ENCODE measurements around the gene TBC1D16. TPM values are rescaled to one million over a fixed set of nuclear protein-coding genes. Genes with fewer than 3 reads are reported as not detected.

TBC1D16 gene
- total RNA-seq, 4 donors from 2014 or later: 6.4 to 20.2 (median 11.5) TPM

GRCh38 chr17:79934653-79934970 lies 101.1 kb downstream of the TBC1D16 start:
- no peak overlapping the region for H3K4me3 ChIP-seq
- DNase-seq: no peak
- H3K4me1 ChIP-seq: peaks cover 19 to 44% (median 26%) of the 10 kb centered on the region in 3 donors
- TF ChIP-seq, protein P1, sequence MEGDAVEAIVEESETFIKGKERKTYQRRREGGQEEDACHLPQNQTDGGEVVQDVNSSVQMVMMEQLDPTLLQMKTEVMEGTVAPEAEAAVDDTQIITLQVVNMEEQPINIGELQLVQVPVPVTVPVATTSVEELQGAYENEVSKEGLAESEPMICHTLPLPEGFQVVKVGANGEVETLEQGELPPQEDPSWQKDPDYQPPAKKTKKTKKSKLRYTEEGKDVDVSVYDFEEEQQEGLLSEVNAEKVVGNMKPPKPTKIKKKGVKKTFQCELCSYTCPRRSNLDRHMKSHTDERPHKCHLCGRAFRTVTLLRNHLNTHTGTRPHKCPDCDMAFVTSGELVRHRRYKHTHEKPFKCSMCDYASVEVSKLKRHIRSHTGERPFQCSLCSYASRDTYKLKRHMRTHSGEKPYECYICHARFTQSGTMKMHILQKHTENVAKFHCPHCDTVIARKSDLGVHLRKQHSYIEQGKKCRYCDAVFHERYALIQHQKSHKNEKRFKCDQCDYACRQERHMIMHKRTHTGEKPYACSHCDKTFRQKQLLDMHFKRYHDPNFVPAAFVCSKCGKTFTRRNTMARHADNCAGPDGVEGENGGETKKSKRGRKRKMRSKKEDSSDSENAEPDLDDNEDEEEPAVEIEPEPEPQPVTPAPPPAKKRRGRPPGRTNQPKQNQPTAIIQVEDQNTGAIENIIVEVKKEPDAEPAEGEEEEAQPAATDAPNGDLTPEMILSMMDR (IDR thresholded peaks at IDR 0.05): no peak
- TF ChIP-seq POLR2A (IDR thresholded peaks at IDR 0.05): no peak
- peaks cover 0 to 10% (median 0%) of the 10 kb centered on the region in 3 donors for H3K36me3 ChIP-seq
- no peaks in the 10 kb centered on the region for H3K9me3 ChIP-seq
- intact Hi-C loops (cut with DNase I): no loop called here
- no peak overlapping the region for H3K27ac ChIP-seq
- 80 to 84% methylated on average over 6 to 7 of the region's 9 CpGs for WGBS, 2 donors
- H3K27me3 ChIP-seq: peaks cover 5 to 43% (median 13%) of the 10 kb centered on the region in 4 donors

DNA sequence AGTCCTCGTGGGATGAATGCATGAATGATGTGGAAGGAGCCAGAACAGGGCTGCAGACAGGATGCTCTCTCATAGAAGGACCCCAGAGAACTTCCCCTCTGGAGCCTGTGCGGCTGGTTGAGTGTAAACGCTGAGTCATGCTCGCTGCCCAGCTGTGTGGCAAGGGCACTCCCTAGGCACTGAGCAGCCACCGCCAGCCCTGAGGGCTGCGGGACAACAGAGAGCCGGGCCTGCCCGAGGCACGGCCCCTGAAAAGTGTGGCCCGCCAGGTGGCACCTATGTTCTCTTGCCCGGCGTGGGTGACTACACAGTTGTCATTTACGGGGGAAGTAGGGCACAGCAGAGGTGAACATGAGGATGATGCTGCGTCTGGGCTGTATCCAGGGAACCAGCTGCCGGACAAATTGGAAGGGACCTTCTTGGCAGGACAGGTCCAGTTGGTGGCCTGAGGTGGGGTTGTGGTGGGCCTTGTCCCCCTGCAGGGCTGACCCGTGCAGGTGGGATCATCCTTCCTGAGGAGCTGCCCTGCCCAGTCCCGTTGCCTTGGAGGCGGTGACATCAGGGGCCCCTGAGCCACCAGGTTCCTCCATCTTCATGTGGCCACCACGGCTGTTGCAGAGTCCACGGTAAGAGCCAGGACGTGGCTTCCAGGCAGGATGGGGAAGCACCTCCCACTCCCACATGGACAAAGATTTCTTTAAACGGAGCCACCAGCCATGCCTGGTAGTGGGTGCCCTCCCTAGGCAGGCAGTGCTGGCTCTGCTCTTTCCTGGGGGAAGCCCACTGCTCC lies 101.6 kb downstream of the TBC1D16 start:
- 30 to 46% methylated on average over 2 to 6 of the region's 22 CpGs for WGBS, 2 donors

DNA sequence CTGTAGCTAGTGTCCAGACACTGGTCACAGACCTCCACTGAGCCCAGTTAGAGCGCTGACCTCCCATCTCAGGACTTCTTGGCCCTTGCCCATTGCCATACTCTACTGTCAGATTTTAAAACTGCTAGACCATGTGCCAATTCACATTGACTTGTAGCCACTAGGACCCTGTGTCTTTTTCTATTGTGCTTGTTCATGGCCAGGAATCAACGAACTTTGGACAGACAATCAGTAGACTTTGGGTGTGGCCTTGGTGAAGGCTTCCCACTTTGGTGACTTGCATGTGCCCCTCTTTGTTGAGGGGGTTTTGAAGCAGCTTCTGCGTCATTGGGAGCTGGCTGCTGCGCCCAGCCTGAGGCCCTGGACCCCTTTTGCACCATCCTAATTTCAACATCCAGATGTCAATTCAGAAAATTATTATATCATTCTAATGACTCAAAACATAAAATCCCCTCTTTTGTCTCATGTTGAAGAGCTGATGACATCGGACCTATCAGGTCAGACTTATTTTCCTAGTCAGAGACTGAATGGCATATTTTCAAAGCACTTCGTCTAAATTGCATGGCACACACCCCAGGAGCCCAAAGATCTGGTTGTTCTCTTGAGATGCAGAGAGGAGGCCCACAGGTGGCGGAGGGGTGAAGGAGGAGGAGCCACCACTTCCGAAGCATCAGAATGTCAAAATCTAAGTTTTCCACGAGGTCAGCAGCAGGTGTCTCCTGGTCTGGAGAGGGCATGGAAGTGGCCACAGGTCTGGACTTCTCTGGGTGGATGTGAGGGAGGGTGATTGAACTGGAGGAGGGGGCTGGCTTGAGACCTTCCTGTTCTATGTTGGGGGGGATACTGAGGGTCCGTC lies 103.0 kb downstream of the TBC1D16 start:
- no peaks in the 10 kb centered on the region for H3K9me3 ChIP-seq
- no peak overlapping the region for H3K27ac ChIP-seq
- TF ChIP-seq POLR2A (IDR thresholded peaks at IDR 0.05): no peak
- TF ChIP-seq, protein P1 (IDR thresholded peaks at IDR 0.05): no peak
- H3K4me1 ChIP-seq: peaks cover 19 to 52% (median 26%) of the 10 kb centered on the region in 3 donors
- 56 to 57% methylated on average over 6 to 9 of the region's 10 CpGs for whole genome bisulfite sequencing, 2 donors
- peaks cover 9 to 63% (median 19%) of the 10 kb centered on the region in 4 donors for H3K27me3 ChIP-seq
- H3K36me3 ChIP-seq: no peaks in the 10 kb centered on the region
- intact Hi-C loops (cut with DNase I): no loop called here
- no peak for DNase-seq
- no peak overlapping the region for H3K4me3 ChIP-seq

More for the DNA sequence above, 101.6 kb downstream of the TBC1D16 start:
- no peak overlapping the region for H3K27ac ChIP-seq
- H3K9me3 ChIP-seq: no peaks in the 10 kb centered on the region
- DNase-seq: no peak
- peaks cover 5 to 49% (median 16%) of the 10 kb centered on the region in 4 donors for H3K27me3 ChIP-seq
- H3K36me3 ChIP-seq: peaks cover 0 to 4% (median 0%) of the 10 kb centered on the region in 3 donors
- H3K4me1 ChIP-seq: peaks cover 19 to 49% (median 26%) of the 10 kb centered on the region in 3 donors
- no peak for TF ChIP-seq POLR2A (IDR thresholded peaks at IDR 0.05)
- TF ChIP-seq, protein P1 (IDR thresholded peaks at IDR 0.05): no peak
- intact Hi-C loops (cut with DNase I): no loop called here
- H3K4me3 ChIP-seq: no peak overlapping the region

GRCh38 chr17:79931817-79932309 lies 103.8 kb downstream of the TBC1D16 start:
- Histone ChIP-seq H3K9me3 (no peaks in the 10 kb centered on the region), H3K4me1 (peaks cover 15 to 44% (median 26%) of the 10 kb centered on the region in 3 donors), H3K36me3 (no peaks in the 10 kb centered on the region), H3K27ac (no peak overlapping the region), H3K27me3 (peaks cover 9 to 71% (median 19%) of the 10 kb centered on the region in 4 donors), H3K4me3 (no peak overlapping the region)
- TF ChIP-seq, protein P1 (IDR thresholded peaks at IDR 0.05): no peak
- TF ChIP-seq POLR2A (IDR thresholded peaks at IDR 0.05): no peak
- 67 to 90% methylated on average over 5 to 9 of the region's 10 CpGs for WGBS, 2 donors
- intact Hi-C loops (cut with DNase I): no loop called here
- DNase-seq: no peak

Data from esophagus squamous epithelium (tissue), 5 donors.